ENCODE measurements around the gene TNXB. TPM values are rescaled to one million over a fixed set of nuclear protein-coding genes. Genes with fewer than 3 reads are reported as not detected.
"Not testable (repeated sequence)": the region's sequence is repeated elsewhere in the genome, so short reads cannot be mapped to it uniquely, and the experiment has no call there.

Gene TNXB
- total RNA-seq, result 0.90 and 1.8 TPM in 2 replicates

GRCh38 chr6:32109114-32109764 is at the start of gene TNXB:
Gene TNXB (minus strand): TSS chr6:32109338. CDS start chr6:32098198, 11,140 bp downstream.
- no peak for DNase-seq (ENCODE audit: low read depth in 2 of 2)

DNA sequence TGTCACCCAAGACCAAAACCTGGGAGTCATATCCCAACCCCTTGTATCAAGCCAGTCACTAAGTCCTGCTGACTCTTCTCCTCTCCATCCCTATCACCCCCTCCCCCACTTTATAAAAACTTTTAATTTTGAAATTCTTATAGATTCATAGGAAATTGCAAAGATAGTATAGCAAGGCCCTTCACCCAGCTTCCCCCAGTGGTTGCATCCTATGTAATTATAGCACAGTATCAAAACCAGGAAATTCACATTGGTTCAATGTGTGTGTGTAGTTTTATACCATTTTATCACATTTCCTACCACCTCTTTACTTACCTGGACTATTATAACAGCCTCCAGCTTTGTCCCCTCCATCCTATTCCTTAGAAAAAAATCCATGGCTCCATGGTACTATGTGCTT is 48.9 kb upstream of the TNXB start:
- DNase-seq (ENCODE audit: low read depth in 2 of 2), result no peak

GRCh38 chr6:32156891-32157290 is 47.8 kb upstream of the TNXB start:
- no peak for DNase-seq (ENCODE audit: low read depth in 2 of 2)

- peak; percentile 68 to 80 for DNase-seq (ENCODE audit: low read depth in 2 of 2)
Measured at GRCh38 chr6:32154514-32155161, 45.5 kb upstream of the TNXB start.

GRCh38 chr6:32153564-32154513 is 44.7 kb upstream of the TNXB start, which contains the start of gene PPT2:
Gene PPT2 (plus strand): TSS chr6:32154141. CDS start chr6:32154595, 454 bp downstream.
- DNase-seq (ENCODE audit: low read depth in 2 of 2), result peak; percentile 96 to 97

GRCh38 chr6:32152769-32153563 is 43.8 kb upstream of the TNXB start:
- DNase-seq (ENCODE audit: low read depth in 2 of 2), result peak in 1 of 2 donors; percentile 48

- DNase-seq (ENCODE audit: low read depth in 2 of 2), result no peak
Measured at GRCh38 chr6:32151863-32152768, 43.0 kb upstream of the TNXB start, which contains the start of gene PRRT1. Gene PRRT1 (minus strand): TSS chr6:32151939. CDS start chr6:32151827, 112 bp downstream.

DNA sequence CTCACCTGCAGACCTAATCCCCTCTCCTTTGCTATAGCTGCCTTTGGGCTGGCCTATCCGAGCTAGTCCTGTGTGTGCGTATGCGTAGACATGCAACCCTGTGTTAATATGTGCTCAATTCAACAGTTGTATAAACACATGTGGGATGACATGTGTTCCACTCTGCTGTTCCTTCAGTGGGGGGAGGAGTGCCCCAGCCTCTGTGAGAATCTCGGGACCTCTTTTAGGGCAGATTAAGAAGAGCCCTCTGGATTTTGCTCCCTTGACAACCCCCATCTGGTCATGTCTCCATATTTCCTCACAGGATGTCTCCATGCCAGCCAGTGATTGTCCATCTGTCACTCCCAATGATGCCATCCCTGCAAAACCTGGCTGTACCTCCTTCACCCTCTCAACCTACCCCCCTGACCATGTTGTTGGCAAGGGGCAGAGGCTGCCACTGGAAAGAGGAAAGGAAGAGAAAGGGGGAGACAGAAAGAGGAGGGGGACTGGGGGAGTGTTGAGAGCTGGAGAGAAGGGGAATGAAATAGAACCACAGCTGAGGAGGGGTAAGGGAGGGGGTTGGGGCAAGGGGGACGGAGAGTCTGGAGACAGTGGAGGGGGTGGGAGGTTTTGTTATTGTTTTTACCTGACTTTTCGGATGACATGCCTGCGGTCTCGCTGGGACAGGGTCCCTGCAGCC is 42.2 kb upstream of the TNXB start:
- DNase-seq (ENCODE audit: low read depth in 2 of 2), result no peak

DNA sequence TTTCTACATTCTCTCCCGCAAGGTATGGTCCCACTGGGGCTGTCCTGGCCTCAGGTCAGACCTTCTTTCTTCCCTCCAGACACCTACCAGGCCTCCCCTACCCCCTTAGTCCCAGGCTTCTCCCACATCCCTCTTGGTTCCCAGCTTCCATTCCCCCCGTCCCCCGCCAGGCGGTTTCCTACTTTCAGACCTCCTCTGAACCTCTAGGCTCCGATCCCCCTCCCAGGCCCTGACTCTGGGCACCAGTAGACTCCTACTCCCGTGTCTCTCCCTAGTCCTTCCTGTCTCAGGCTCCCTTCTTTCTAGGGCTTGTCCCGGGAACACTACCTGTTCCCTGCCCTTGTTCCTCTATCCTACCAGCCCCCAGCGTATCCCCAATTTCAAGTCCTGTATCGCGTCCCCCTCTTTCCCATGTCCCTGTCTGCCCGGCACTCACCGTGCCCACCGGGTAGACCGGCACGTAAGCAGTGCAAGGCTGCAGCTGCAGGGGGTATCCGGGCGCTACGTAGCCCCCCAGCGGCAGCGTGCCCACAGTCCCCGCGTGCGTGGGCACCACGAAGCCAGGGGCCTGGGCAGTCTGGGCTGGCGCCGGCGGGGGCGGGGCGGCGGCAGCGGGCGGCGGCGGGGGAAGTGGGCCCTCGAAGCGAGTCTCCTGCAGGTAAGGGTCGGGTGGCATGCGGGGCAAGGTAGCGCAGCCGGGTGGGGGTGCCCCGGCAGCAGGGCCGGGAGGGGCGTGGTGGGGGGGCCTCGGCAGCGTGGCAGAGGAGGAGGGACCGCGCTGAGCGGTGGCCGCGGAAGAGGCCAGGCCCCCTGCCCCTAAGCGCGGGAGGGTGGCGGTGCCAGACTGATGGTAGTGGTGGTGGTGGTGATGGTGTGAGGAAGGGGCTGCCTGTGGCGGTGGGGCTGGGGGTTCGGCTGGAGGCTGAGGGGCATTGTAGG is 41.1 kb upstream of the TNXB start:
- DNase-seq (ENCODE audit: low read depth in 2 of 2), result no peak

GRCh38 chr6:32149092-32149755 is 40.1 kb upstream of the TNXB start:
- no peak for DNase-seq (ENCODE audit: low read depth in 2 of 2)

- DNase-seq (ENCODE audit: low read depth in 2 of 2), result peak in 1 of 2 donors; percentile 71
Measured at GRCh38 chr6:32148289-32149091, 39.4 kb upstream of the TNXB start.

DNA sequence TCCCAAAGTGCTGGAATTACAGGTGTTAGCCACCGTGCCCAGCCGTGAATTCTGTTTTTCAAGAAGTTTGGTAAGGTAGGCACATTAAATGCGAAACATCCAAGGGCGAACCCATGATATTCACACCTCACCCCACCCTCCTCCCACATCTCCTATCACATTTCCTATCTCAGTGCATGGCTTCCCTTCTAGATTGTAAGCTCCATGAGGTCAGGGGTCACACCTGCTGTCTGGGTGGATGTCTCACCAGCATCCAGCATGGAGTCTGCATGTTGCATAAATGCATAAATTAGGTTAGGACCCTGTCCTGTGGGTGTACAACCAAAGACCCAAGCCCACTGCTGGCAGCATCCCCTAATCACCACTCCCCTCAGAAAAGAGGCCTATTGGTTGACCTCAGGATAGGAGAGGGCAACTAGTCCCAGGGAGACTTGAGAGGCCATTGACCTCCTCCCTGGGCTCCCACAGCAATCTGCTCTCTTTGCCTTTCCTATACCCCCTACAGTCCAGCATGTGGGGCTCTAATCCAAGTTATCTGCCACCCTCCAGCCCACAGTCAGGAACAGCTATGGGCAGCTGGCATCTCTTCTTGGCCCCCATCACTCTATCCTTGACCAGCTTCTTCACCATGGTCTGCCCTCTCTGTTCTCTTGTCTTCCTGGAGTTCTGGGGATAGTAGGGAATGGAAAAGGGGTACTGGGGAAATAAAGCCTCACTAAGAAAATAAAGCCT is 38.4 kb upstream of the TNXB start:
- no peak for DNase-seq (ENCODE audit: low read depth in 2 of 2)

- DNase-seq (ENCODE audit: low read depth in 2 of 2), result no peak
Measured at GRCh38 chr6:32146687-32147086, 37.5 kb upstream of the TNXB start.

DNA sequence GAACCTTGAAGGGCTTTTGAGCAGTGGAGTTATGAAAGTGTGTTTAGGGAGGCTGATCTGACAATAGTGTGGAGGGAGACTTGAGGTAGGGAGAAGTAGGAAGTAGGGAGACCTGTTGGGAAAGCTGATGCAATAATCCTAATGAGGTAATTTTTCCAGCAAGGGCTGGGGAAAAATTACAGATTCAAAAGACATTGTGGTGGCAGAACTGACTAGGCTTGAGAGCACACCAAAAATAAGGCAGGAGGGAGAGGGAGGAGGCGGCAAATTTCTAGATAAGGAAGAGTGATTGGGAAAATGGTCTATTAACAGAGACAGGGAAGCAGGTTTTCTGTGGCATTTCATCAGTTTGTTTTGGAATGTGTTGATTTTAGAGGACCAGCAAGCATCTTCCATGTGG is 37.1 kb upstream of the TNXB start:
- DNase-seq (ENCODE audit: low read depth in 2 of 2), result no peak

- not testable (repeated sequence) for DNase-seq (ENCODE audit: low read depth in 2 of 2)
Measured at GRCh38 chr6:32144238-32144637, 35.1 kb upstream of the TNXB start.

GRCh38 chr6:32140420-32141046 is 31.4 kb upstream of the TNXB start:
- no peak for DNase-seq (ENCODE audit: low read depth in 2 of 2)
